HepG2 (cell line): ENCODE measurements around the gene OGA. TPM values are rescaled to one million over a fixed set of nuclear protein-coding genes. Genes with fewer than 3 reads are reported as not detected.
A peak's percentile ranks its signal among the peaks of the same experiment; 100 is the strongest.

Experiments
- ATAC-seq: fragments of 200-7000 bp; cut with Tn5 transposase; 3 replicates; pipeline ENCODE4 v1.9.1; 2020; ENCODE audit warnings: mild to moderate bottlenecking, moderate library complexity
- BruUV-seq: library from RNA; stranded (reverse); fragments of 400-500 nt; replicated peaks from 2 replicates; lab custom pipeline; 2021; lab: Mats Ljungman, UMichigan
- CTCF ChIA-PET: fragments of 300-600 bp; formaldehyde crosslinking; extraction: SDS; loops from one replicate; lab custom pipeline; 2021; ENCODE audit warnings: low total read pairs, inconsistent platforms, low intra/inter-chr PET ratio; lab: Yijun Ruan, JAX
- POLR2A ChIA-PET: fragments of 350-600 bp; sonication (Branson Sonifier 250); formaldehyde crosslinking; loops from one replicate; lab custom pipeline; 2020; ENCODE audit warnings: antibody characterized with exemption, inconsistent platforms; lab: Yijun Ruan, JAX
- DNase-seq: peaks from one replicate; pipeline ENCODE4 v3.0.0-alpha.2; 2015; ENCODE audit warnings: low spot score
- FAIRE-seq: peaks from 3 replicates; lab custom pipeline; 2011; peaks lifted over from hg19 to GRCh38; lab: Jason Lieb, UNC
- H2AFZ ChIP-seq: one replicate; pipeline ENCODE4 v1.6.1; 2011; ENCODE audit warnings: low read length, inconsistent platforms
- H3K27ac ChIP-seq: fragments of 300-600 bp; 3 replicates; pipeline ENCODE4 v1.8.0; 2011; ENCODE audit warnings: mixed run types, mild to moderate bottlenecking, mixed read lengths, low read length, inconsistent platforms; ENCODE audit not compliant: insufficient read depth; ENCODE audit errors: extremely low read length
- H3K27me3 ChIP-seq, 2 experiments: fragments of 200-600 bp in 1 of 2; 2 replicates in 1 of 2; 3 replicates in 1 of 2; pipeline versions ENCODE4 v1.6.0 to v1.8.0; 2011; ENCODE audit warnings: low read length in 2 of 2, mild to moderate bottlenecking in 2 of 2, moderate library complexity in 2 of 2, inconsistent platforms in 1 of 2; ENCODE audit not compliant: insufficient read depth in 2 of 2, control insufficient read depth in 1 of 2
- H3K36me3 ChIP-seq, 2 experiments: fragments of 200-600 bp in 1 of 2; replicated peaks in 1 of 2; 2 replicates in 1 of 2; 3 replicates in 1 of 2; pipeline versions ENCODE4 v1.5.1 to v1.8.0; 2011; ENCODE audit warnings: low read length in 2 of 2, inconsistent platforms in 1 of 2; ENCODE audit not compliant: insufficient read depth in 2 of 2, control insufficient read depth in 1 of 2
- H3K4me1 ChIP-seq: 2 replicates; pipeline ENCODE4 v1.5.1; 2012; ENCODE audit warnings: low read length, inconsistent platforms; ENCODE audit not compliant: insufficient read depth
- H3K4me2 ChIP-seq: 2 replicates; pipeline ENCODE4 v1.6.0; 2011; ENCODE audit warnings: low read depth, low read length, inconsistent platforms
- H3K4me3 ChIP-seq, 3 experiments: fragments of 200-600 bp in 1 of 3; sonication (generic), shearing (Covaris generic) in 1 of 3; replicated peaks in 1 of 3; 2 replicates each; pipeline ENCODE4 v1.5.1; 2011 to 2016; ENCODE audit warnings: low read length in 3 of 3, inconsistent platforms in 2 of 3, low read depth in 2 of 3, mild to moderate bottlenecking in 2 of 3, control low read depth in 1 of 3, mixed read lengths in 1 of 3; ENCODE audit not compliant: insufficient read depth in 1 of 3
- H3K79me2 ChIP-seq: one replicate; pipeline ENCODE4 v1.6.1; 2011; ENCODE audit warnings: low read length, inconsistent platforms; ENCODE audit not compliant: insufficient read depth
- H3K9ac ChIP-seq: 2 replicates; pipeline ENCODE4 v1.6.0; 2011; ENCODE audit warnings: mild to moderate bottlenecking, low read depth, low read length, inconsistent platforms; ENCODE audit not compliant: insufficient read depth
- H3K9me3 ChIP-seq: 2 replicates; pipeline ENCODE4 v1.5.1; 2012; ENCODE audit warnings: mild to moderate bottlenecking, low read length
- H4K20me1 ChIP-seq: 2 replicates; pipeline ENCODE4 v1.6.0; 2011; ENCODE audit warnings: inconsistent platforms, mild to moderate bottlenecking, low read length, moderate library complexity; ENCODE audit not compliant: insufficient read depth
- CSRNP2 ChIP-seq: sonication (generic); formaldehyde crosslinking; conservative IDR thresholded peaks from 2 replicates; pipeline ENCODE4 v1.8.0; 2022; ENCODE audit warnings: low read depth, missing genetic modification reagents
- FOSL1 ChIP-seq: sonication (generic); formaldehyde crosslinking; IDR thresholded peaks from 2 replicates; pipeline ENCODE4 v1.9.0; 2021; ENCODE audit warnings: missing genetic modification reagents, borderline replicate concordance
- MTA1 ChIP-seq: sonication (generic); formaldehyde crosslinking; IDR thresholded peaks from 2 replicates; pipeline ENCODE4 v1.4.0; 2020; ENCODE audit warnings: missing genetic modification reagents, mild to moderate bottlenecking, borderline replicate concordance
- NFE2L1 ChIP-seq: sonication (generic); formaldehyde crosslinking; IDR thresholded peaks from 2 replicates; pipeline ENCODE4 v1.4.0; 2020; ENCODE audit warnings: missing genetic modification reagents, mild to moderate bottlenecking, borderline replicate concordance
- NFIB ChIP-seq: sonication (generic); formaldehyde crosslinking; IDR thresholded peaks from 2 replicates; pipeline ENCODE4 v1.9.0; 2021; ENCODE audit warnings: missing genetic modification reagents, mild to moderate bottlenecking, borderline replicate concordance
- NFYC ChIP-seq: IDR thresholded peaks from 2 replicates; pipeline ENCODE4 v1.6.1; 2016; ENCODE audit warnings: missing genetic modification reagents, missing compliant biosample characterization
- PAX8 ChIP-seq: sonication (generic); formaldehyde crosslinking; IDR thresholded peaks from 2 replicates; pipeline ENCODE4 v1.8.0; 2022; ENCODE audit warnings: mild to moderate bottlenecking, missing genetic modification reagents, borderline replicate concordance
- SNRNP70 ChIP-seq: fragments of 200-400 bp; formaldehyde crosslinking; IDR thresholded peaks from 2 replicates; pipeline ENCODE4 v1.6.1; 2017; ENCODE audit warnings: mild to moderate bottlenecking, low read depth, low read length, moderate library complexity
- TGIF2 ChIP-seq: IDR thresholded peaks from 2 replicates; pipeline ENCODE4 v1.6.1; 2016; ENCODE audit warnings: control low read depth, missing compliant biosample characterization
- ZNF251 ChIP-seq: sonication (generic); formaldehyde crosslinking; IDR thresholded peaks from 2 replicates; pipeline ENCODE4 v1.9.0; 2021; ENCODE audit warnings: mild to moderate bottlenecking, missing genetic modification reagents
- ZNF3 ChIP-seq: IDR thresholded peaks from 2 replicates; pipeline ENCODE4 v1.7.0; 2017; ENCODE audit warnings: inconsistent platforms
- ZNF615 ChIP-seq: sonication (generic); formaldehyde crosslinking; IDR thresholded peaks from 2 replicates; pipeline ENCODE4 v1.5.0; 2020; ENCODE audit warnings: mild to moderate bottlenecking, missing genetic modification reagents, borderline replicate concordance
- ZNF674 ChIP-seq: sonication (generic); formaldehyde crosslinking; IDR thresholded peaks from 2 replicates; pipeline ENCODE4 v1.5.0; 2020; ENCODE audit warnings: low read depth, mild to moderate bottlenecking, missing genetic modification reagents
- ZNF776 ChIP-seq: sonication (generic); formaldehyde crosslinking; IDR thresholded peaks from 2 replicates; pipeline ENCODE4 v1.4.0; 2020; ENCODE audit warnings: mild to moderate bottlenecking, missing genetic modification reagents
- ZNF782 ChIP-seq: sonication (generic); formaldehyde crosslinking; IDR thresholded peaks from 2 replicates; pipeline ENCODE4 v1.4.0; 2020; ENCODE audit warnings: missing genetic modification reagents, mild to moderate bottlenecking, borderline replicate concordance
- ZSCAN21 ChIP-seq: sonication (generic); formaldehyde crosslinking; IDR thresholded peaks from 2 replicates; pipeline ENCODE4 v1.8.0; 2022; ENCODE audit warnings: mild to moderate bottlenecking, missing genetic modification reagents, moderate library complexity, borderline replicate concordance
- WGBS: methylation state at CpG from one replicate; pipeline ENCODE4 v1.1.6; 2017; ENCODE audit warnings: low lambda C conversion rate; 5-methylcytosine and 5-hydroxymethylcytosine counted together
- in situ Hi-C: cut with HindIII; loops from 2 replicates; pipeline ENCODE4 v1.10.0; 2017; ENCODE audit warnings: low pct_unique_long_range_greater_than_20kb; ENCODE audit not compliant: extremely low pct_ligation_motif_present
- intact Hi-C: fragments of 100-400 bp; cut with micrococcal nuclease; formaldehyde crosslinking; loops from one replicate; pipeline ENCODE4 v1.10.0; 2022; ENCODE audit not compliant: unreplicated experiment
- polyA plus RNA-seq, 8 experiments: library from polyadenylated mRNA; depleted of rRNA in 3 of 8; stranded (reverse) in 7 of 8; unstranded in 1 of 8; fragments of >200 nt; fragmentation: Illumina TruSeq in 4 of 8; extraction: Trizol in 4 of 8; gene quantifications; 2 replicates each; pipeline versions ENCODE4 v1.2.1 to v1.2.3, GENCODE V29; 2011 to 2016; ENCODE audit warnings: low read depth in 4 of 8, missing spikeins in 1 of 8, mixed read lengths in 1 of 8; ENCODE audit not compliant: insufficient read depth in 1 of 8
- total RNA-seq, 5 experiments: library from RNA; depleted of rRNA; stranded (reverse); fragments of >200 nt; fragmentation: Illumina TruSeq; extraction: Trizol; gene quantifications; 2 replicates each; pipeline ENCODE4 v1.2.3, GENCODE V29; 2016; ENCODE audit warnings: low read depth in 1 of 5
- TF ChIP-seq, protein P1 (sequence below): sonication (generic); formaldehyde crosslinking; IDR thresholded peaks from 2 replicates; pipeline ENCODE4 v1.5.0; 2020; ENCODE audit warnings: mild to moderate bottlenecking, missing genetic modification reagents, moderate library complexity

Gene OGA
- total and polyA plus RNA-seq, 2 of the 13 experiments (the other 11 are each of a cell fraction or from before 2014, with no cell fraction given), result 33.2 to 39.8 TPM

- intact Hi-C loops, result no loop called here
- WGBS, result 83% methylated on average over 2 of the region's 5 CpGs
- H3K27me3 ChIP-seq, result peaks cover 18 to 86% of the 10 kb centered on the region in 2 experiments
- DNase-seq, result no peak
- H3K9me3 ChIP-seq, result no peaks in the 10 kb centered on the region
- no peak for TF ChIP-seq ZSCAN21 (CRISPR knock-in tag)
- no peak for TF ChIP-seq ZNF3
- TF ChIP-seq NFIB (CRISPR knock-in tag), result no peak
- TF ChIP-seq TGIF2 (CRISPR knock-in tag), result no peak
- TF ChIP-seq, protein P1, sequence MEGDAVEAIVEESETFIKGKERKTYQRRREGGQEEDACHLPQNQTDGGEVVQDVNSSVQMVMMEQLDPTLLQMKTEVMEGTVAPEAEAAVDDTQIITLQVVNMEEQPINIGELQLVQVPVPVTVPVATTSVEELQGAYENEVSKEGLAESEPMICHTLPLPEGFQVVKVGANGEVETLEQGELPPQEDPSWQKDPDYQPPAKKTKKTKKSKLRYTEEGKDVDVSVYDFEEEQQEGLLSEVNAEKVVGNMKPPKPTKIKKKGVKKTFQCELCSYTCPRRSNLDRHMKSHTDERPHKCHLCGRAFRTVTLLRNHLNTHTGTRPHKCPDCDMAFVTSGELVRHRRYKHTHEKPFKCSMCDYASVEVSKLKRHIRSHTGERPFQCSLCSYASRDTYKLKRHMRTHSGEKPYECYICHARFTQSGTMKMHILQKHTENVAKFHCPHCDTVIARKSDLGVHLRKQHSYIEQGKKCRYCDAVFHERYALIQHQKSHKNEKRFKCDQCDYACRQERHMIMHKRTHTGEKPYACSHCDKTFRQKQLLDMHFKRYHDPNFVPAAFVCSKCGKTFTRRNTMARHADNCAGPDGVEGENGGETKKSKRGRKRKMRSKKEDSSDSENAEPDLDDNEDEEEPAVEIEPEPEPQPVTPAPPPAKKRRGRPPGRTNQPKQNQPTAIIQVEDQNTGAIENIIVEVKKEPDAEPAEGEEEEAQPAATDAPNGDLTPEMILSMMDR (CRISPR knock-in tag), result 0 out of 2 replicates have a peak, but pooled peaks have one; percentile 8
- TF ChIP-seq ZNF782, result no peak
- no peak for TF ChIP-seq FOSL1
- peak; percentile 38; the same call in 2 of the 3 replicates for ATAC-seq
- no TSS peak for BruUV-seq
- POLR2A ChIA-PET, result no interaction called here
- no peaks in the 10 kb centered on the region for H3K36me3 ChIP-seq
- no peak overlapping the region for H3K4me2 ChIP-seq
- FAIRE-seq, result no peak
- H3K4me1 ChIP-seq, result no peaks in the 10 kb centered on the region
- H3K4me3 ChIP-seq, result no peak overlapping the region
- CTCF ChIA-PET, result no interaction called here
- in situ Hi-C loops, result no loop called here
- no peaks in the 10 kb centered on the region for H4K20me1 ChIP-seq
- H3K27ac ChIP-seq, result no peak overlapping the region
- no peaks in the 10 kb centered on the region for H3K79me2 ChIP-seq
- no peak overlapping the region for H2AFZ ChIP-seq
- no peak overlapping the region for H3K9ac ChIP-seq
These were observed 48.6 kb downstream of the OGA start for GRCh38 chr10:101769541-101770180.

- POLR2A ChIA-PET, result no interaction called here
- ATAC-seq, result no peak
- CTCF ChIA-PET, result no interaction called here
- TF ChIP-seq MTA1 (CRISPR knock-in tag) (no peak), CSRNP2 (CRISPR knock-in tag) (no peak), ZNF776 (CRISPR knock-in tag) (no peak), PAX8 (CRISPR knock-in tag) (no peak), NFE2L1 (CRISPR knock-in tag) (no peak), ZNF251 (CRISPR knock-in tag) (no peak), ZNF615 (CRISPR knock-in tag) (no peak), SNRNP70 (no peak), NFYC (no peak), ZNF674 (CRISPR knock-in tag) (no peak)
These were observed 49.5 kb downstream of the OGA start for GRCh38 chr10:101768791-101769170.

More at GRCh38 chr10:101768791-101769170, 49.5 kb downstream of the OGA start:
- Histone ChIP-seq H3K4me2 (no peak overlapping the region), H2AFZ (no peak overlapping the region), H3K4me1 (no peaks in the 10 kb centered on the region), H3K27ac (no peak overlapping the region), H3K9me3 (no peaks in the 10 kb centered on the region), H3K27me3 (peaks cover 15 to 81% of the 10 kb centered on the region in 2 experiments), H3K4me3 (no peak overlapping the region), H4K20me1 (no peaks in the 10 kb centered on the region), H3K79me2 (no peaks in the 10 kb centered on the region), H3K36me3 (no peaks in the 10 kb centered on the region), H3K9ac (no peak overlapping the region)
- FAIRE-seq, result no peak
- no TSS peak for BruUV-seq
- DNase-seq, result no peak
- in situ Hi-C loops, result no loop called here
- 66% methylated on average over 5 of the region's 8 CpGs for WGBS
- intact Hi-C loops, result no loop called here
